NCI-H2107 (cell line): ENCODE results near the gene QSOX1.

Experiments used
- DNase-seq: peaks from one replicate; lab custom pipeline; 2025; lab: John Stamatoyannopoulos, UW

Gene QSOX1

DNA sequence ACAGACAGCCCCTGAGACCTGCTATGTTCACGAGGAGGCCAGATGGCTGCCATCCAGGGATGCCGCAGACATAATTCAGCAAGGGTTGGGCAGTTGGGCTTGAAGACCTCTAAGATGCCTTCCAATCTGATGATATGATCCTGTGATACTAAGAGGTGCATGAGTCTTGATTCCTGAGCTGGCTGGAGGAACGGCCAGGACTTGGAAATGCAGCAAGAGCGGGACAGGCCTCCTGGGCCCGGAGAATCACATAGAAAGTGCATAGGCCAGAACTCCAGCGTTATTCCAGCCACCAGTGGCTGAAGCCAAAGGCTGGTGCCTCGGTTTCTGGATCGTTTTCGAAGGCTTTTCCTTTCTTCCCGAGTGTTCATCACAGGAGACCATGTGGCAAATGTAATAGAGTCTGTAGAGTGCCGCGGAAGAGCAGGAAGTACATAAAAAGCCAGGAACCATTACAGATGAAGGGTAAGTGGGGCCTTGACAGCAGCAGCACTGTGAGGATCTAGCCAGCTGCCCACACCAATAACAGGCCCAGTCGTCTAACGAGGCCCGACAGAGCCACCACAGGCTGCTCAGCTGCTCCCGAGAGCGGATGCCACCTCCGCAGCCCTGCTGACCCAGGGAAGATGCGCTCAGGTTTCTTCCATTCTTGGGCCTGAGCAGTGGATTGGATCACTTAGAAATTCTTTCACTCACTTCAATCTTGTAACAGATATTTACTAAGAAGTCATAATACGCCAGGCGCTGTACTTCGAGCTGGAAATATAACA is 61.4 kb downstream of the QSOX1 start:
- no peak for DNase-seq

DNA sequence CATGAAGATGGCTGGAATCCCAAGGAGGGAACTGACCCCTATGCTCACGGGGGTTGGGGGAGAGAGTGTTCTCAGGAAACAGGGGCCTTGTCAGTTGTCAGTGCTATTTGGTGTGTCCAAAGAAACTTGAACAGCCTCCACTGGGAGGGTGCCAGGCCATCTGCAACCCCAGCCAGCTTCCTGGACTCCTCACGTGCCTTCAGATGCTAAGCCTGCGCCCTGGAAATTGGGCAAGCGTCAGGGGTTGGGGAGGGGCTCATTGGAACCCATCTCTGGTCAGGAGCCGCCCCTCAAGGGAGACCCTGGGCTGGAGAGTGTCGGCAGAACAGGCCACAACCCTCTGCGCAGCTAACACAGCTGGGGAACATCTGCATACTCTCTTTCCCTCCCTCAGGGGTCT is 62.3 kb downstream of the QSOX1 start:
- DNase-seq, result no peak

DNA sequence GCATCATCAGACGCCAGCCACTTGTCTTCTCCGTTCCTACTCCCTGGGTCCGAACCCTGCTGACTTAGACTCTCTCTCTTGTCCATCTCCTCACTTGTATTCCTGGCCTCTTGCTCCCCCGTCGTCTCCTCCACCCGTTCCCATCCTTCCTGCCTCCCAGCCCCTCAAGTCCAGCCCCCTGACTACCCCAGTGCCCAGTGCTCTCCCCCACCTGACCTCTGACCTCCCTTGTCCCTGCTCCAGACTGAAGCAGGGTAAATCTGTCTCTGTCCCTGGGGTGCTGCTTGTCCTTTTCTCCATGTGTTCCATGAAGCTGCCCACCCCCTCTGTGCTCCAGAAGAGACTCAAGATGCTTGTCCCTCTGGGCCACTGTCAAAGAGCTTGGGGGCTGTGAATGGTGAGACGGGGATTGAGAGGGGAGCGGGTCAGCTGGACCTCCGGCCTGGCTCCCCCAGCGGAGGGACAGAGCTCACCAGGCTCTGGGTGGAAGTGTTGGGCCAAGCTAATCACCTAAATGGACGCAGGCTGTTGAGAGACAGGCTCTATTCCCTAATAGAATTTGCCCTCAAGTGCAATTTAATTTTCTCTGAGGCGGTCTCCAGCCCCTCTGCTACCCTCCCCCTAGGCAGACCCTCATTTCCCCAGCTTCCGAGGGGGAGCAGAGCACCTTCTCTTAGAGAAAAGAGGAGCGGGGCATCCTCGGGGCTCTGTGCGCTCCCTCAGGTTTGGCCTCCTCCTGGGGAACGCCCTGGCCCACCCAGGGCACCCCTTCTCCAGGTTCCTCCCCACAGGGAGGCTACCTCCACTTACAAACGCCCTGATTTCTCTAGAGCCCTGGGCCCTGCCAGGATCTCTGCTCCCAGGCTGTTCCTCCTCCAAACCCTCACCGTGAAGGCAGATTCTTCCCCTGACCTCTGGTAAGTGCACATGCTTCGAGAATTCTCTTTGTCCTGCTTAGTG is 64.4 kb downstream of the QSOX1 start:
- DNase-seq, result no peak

DNA sequence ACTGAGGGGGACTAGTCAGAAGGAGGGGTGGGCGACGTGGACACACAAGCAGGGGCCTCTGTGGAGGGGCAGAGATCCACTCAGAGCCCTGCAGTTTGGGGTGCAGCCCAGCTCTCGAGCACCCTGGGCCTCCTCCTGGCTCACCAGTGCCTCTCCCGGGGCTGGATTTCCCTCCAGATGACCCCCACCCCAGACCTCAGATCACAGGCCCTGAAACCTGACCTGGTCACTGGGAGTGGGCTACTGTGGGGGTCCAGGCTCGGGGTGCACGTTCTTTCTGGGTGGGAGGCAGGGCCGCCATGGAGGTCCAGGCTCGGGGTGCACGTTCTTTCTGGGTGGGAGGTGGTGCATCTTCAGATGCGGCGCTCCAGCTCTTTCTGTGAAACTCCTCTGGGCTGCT is 65.1 kb downstream of the QSOX1 start:
- no peak for DNase-seq

DNA sequence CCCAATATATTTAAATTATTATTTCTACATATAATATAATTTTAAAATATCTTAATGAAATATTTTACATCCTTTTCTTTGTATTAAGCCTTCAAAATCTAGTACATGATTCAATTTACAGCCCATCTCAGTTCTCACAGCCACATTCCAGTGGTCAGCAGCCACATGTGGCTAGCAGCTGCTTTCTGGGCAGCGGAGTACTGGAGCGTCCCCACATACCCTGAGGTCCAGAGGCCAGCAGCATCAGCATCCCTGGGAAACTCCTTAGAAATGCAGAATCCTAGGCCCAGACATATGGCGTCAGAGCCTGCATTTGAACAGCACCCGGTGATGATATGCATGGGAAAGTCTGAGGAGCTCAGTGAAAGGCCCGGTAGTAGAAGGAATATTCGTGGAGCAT is 66.8 kb downstream of the QSOX1 start:
- no peak for DNase-seq

DNA sequence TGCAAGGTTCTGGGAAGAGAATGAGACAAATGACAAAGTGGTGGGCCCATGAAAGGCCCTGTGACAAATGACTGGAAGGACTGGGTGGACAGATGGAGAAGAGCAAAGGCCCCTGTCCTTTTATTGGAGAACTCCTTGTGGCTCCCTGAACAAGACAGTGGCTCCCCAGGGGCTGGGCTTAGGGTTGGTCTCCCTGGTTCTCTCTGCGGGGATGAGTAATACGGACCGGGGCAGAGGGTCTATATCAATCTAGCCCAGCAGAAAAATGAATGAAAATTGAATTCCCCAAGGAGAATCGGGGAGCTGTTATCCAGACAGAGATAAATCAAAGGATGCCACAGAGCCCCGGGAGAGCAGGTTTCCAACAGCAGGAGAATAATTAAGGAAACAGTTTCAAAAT is 70.2 kb downstream of the QSOX1 start:
- DNase-seq, result no peak

DNA sequence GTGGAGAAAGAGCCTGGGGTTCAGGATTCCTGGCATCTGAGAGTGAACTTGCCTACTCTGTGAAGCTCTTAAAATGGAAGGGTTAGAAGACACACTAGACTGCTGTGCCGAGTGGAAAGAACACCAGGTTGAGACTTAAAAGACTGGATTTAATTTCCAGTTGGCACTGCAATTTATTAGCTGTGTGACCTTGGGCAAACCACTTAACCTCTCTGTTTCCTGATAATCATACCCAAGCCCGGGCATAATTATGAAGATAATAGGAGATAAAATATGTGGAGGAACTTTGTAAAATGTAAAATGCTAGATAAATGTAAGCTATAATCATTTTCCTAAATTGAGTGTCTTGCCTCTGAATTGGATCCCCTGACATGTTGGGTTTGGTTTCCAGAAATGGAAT is 70.7 kb downstream of the QSOX1 start:
- no peak for DNase-seq

DNA sequence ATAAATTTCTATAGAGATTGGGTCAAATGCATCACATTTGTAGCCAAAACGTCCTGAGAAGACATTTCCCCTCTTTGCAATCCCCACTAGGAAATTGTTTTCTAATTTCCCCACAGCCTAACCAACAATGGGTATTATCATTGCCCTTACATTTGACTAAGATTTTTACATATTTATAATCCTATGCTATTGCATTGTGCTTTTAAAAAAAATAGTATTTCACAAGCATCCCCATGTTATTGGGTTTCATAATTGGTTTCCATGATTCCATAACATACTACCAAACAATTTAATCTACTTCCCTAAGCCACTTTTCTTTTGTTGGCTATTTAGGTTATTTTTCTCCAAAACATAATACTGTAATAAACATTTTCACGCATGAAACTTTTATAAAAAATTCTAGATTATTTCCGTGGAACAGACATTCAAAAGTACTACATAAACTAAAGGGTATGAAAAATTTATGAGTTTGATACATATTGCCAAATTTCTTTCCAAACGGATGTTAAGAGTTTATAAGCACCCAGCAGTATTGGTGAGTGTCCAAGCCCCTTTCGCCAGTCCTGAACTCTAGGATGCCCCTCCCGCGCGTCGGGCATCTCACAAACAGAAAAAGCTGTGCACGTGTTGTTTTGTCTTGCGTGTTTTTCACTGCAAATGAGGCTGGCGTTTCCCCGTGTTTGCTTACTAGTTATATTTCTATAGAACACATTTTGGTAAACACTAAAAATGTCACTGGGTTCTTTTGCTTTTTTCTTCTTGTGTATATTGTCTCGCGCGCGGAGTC is 73.4 kb downstream of the QSOX1 start:
- DNase-seq, result no peak

DNA sequence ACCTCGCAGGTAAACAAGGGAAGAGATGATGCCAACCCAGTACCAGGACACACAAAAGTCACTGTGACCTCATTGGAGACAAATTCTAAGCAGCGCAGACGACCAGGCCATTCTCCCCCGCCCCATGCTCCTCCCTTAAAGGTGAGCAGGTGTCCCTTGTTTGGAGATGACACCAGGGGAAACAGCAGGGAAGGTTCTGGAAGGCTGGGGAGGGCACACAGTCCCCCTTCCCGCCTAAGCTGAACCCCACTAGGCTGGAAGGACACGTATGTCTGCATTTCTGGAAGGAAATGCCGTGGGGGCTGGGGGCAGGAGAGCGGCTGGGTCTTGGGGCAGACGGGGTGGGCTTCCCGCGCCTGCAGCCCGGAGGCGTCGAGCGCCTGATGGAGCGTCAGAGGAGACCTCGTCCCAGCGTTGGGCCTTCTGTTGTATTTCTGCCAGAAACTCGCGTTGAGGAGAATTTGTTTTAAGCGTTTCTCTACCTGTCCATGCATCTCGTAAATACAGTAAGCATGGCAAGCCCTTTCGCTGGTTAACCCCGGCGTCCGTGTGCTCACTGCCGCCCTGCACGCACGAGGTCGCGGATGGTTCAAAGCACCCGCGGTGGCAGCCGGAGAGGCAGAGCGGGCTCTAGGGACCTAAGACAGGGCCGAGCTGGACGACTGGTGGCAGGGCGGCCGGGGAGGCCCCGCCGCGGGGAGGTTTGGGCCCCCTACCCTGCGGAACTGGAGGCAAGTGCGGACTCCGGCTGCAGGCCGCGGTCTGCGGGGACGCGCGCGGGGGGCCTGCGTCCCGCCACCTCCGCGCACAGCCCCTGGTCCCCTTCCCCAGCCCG is 74.2 kb downstream of the QSOX1 start:
- DNase-seq, result peak; percentile 23

DNA sequence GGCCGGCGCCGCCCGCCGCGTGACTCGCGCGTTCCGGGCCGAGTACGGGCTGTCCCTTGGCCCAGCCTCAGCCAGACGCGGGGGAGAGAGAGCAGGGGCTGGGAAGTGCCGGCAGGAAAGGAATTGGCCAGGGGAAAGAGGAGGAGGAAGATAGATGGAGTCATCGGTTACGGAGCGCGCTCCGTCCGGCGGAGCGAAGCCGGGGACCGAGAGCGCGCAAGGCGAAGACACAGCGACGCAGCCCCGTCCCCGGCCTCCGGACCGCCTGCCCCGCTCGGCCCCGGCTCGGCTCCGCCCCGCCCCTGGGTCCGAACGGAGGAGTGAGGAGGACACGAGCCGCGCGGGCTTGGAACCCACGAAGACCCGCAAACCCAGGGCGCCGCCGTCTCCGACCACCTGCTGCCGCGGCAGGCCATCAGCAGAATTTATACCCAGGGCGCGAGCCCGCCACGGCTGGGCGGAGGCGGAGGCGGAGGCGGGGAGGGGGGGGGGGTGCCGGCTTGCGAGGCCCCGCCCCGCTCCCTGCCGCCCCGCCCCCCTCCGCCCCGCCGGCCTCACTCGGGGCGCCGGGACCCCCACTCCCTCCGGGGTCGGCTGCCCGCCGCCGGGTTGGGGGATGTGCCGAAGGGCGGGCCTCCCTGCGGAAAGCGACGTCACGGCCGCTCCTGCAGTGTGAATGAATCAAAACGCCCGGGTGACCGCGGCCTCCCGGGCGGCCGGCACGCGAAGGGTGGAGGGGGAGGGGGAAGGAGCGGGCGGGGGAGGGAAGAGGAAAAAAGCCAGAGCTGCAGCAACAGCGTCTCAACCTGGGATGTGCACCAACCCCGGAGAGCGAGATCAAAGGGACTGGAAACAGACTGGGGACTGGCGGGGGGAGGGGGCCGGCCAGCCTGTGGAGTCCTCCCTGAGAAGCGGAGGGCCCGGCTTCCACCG is 75.1 kb downstream of the QSOX1 start, which contains the start of gene LHX4:
TSS of gene LHX4 (plus strand) at position 782 of the 933 bp plus-strand sequence. CDS start 266 bp downstream, outside the sequence.
- DNase-seq, result no peak

DNA sequence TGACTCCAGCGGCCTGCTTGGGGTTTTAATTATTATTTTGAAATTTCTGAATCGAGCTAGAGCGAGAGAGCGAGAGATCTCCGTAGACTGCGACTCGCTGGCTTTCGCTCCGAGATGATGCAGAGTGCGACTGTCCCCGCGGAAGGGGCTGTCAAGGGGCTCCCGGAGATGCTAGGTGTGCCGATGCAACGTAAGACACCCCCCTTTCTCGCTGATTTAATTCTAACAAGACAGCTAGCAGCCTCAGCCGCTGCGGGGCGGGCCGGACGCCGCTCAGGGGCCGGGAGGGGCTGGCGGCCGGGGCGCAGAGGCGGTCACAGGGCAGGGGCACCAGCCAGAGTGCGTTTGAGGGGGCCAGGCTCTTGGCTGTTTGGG is 75.7 kb downstream of the QSOX1 start:
- no peak for DNase-seq

DNA sequence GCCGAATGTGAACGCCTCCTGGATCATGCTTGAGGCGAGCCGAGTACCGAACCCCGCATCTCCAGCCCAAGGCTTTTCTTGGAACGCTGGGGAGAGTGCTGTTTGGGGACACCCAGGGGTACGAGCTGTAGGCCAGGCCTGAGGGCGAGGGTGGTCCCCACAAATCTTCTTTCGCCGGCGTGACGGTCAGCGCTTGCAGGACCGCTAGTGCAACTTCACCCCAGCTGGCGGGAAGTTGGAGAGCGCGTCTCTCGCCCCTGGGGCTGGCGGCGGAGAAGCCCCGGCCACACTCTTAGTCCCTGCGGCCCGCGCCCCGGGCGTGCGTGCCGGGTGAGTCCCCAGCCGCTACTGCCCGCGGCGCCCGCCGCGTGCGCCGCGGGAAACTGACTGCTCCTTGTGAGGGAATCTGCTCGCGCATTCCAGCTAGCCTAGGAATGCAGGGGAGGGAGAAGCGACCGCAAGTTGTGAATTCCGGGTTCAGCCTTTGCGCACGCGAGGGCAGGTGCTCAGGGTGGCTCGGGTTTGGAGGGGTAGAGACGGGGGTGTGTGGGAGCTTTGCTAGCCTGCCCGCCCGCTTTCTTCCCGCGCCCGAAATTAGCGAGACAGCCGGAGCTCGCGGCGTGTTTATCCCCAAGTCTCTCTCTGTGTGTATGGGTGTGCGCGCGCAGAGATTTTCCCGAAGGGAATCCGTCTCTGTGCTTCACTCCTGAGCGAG is 76.3 kb downstream of the QSOX1 start:
- DNase-seq, result no peak

DNA sequence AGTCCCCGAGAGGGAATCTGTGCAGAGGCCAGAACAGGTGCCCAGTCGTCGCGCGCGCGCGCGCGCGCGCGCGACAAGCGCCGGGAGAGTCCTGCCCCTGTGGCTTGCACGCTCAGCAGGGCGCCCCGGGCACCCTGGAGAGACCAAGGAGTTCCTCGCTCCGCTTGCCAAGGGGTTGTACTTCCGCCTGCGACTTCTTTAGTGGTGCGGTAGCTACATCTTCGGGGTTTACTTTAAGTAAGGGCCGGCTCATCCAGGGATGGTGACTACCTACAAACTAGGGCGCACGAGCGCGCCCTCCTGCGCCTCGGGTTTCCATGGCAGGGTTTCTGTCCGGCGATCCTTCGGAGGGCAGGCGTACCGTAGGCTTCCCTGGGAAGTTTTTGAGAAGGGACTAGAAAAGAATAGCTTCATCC is 76.8 kb downstream of the QSOX1 start:
- DNase-seq, result peak; percentile 27

DNA sequence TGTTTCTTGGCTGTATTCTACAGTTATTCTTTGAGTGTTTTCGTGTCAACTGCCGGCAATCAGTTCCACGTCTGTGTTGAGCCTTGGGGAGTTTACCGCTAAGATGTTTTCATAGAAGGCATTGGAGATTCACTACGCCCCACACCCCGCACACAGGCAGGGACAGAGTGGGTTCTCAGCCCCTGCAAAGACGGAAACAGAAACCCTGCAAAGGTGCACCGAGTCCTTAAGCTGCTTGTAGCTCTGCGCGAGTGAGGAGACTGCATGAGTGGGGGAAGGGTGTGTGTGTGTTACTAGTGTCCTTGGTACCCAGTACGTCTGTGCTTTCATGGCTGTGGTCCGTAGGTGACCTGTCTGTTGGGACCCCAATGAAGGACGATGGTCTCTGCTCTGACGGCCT is 77.3 kb downstream of the QSOX1 start:
- DNase-seq, result no peak

DNA sequence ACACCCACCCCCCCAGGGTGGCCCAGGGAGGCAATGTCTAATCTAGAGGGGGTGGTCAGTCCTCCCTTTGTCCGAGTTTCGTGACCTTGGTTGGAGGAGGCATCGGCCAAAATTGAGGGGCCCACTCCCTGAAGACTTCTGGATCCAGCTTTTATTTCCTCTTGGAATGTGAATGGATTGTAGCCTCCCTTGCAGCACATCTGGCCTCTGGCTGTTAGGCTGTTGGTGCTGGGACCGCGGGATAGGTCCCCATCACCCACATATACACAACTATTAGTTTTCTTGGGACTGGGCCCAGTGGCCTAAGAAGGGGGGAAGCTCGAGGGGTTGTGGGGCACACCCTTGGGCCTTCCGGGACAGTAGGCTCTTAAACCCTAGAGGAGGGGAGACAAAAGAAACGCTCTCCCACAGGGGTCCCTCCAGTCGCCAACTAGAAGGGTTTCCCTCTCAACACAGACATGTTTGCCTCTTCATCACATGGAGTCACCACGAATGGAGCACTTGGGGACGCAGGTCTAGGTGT is 77.9 kb downstream of the QSOX1 start:
- DNase-seq, result no peak

DNA sequence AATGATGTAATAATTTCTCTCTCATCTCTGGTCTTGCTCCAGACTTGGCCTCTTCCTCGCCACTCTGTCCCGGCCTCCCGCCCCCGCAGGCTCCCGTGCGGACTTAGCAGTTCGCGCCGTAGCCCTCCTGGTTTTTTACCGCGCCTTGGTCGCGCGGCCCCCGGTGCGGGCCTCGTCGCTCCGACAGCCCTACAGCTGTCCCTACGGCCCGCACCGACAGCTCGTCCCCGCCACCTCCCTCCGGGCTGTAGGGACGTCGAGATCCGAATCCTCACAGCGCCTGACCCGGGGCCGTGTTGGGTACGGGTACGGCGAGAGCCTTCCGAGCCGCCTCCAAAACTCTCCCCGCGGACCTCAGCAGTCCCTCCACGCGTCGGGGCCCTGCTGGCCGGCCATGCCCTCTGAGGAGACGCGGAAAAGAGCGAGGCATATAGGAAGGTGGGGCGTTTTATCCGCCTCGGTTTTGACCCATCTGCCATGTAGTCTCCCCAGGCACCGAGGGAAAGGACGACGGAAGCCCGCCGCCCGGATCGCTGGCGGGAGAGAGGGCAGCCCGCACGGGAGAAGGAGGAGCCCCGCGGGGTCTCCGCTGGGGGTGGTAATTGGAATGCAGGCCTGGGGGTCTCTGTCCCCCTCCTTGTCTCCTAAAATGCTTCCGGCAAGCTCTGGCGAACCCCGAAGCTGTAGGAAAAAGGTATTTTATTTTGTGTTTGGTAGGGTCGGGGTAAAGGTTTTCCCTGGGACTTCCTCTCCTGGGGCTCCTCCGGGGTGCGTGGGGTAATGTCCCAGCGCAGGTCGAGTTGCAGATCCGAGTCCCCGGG is 78.7 kb downstream of the QSOX1 start:
- DNase-seq, result no peak

DNA sequence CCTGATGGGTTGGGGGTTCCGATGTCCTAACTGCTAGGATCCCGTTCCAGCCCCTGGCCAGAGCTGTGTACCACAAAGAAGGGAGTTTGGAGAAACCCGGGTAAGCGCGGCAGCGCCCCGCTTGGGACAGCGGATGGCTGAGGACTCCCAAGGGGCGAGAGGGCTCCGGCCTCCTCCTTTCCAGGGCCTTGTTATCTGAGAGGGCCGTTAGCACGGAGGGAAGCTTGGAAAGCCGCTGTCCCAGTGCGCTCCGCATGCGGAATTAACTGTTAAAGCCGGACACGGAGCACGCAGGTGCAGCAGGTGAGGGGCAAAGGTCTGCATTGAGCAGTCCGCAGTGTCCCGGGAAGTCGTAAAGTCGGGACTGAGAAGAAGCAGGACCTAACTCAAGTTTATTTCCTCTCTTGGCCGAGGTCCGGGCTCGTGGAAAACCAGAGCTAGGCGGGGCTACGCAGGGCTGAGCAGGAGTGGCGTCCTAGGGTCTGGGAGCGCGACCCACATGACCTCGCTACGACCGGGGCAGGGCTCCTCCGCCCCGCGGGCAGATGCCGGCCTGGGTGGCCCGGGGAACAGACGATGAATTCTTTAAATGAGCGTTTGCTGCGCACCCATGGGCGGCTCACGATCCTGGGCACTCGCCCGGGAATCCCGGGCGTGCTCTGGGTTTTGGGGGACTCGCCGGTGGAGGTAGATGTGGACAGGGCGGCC is 79.9 kb downstream of the QSOX1 start:
- no peak for DNase-seq

DNA sequence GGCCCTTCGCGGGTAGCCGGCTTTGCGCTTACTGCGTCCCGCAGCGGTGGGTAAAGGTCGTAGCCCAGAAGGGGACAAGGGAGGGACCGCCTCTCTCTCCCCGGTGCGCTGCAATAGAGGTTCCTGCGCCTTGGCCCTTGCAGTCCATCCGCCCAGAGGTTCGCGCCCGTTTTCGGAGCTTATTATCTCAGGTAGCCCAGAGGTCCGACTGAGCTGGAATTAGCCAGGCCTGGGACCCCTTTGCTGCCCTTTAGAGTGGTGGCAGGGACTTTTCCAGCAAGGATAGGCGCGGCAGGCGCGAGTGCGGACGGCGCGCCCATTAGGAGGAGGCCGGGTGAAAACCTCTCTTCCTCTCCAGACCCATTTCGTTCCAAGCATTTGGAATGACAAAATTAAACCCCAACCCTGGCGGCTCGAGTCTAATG is 80.4 kb downstream of the QSOX1 start:
- no peak for DNase-seq
